ENCODE measurements around the gene ZNF287. TPM values are rescaled to one million over a fixed set of nuclear protein-coding genes. Genes with fewer than 3 reads are reported as not detected.

The ZNF287 gene
- total and polyA plus RNA-seq, 10 donors, result 5.1 to 12.2 (median 8.8) TPM

DNA sequence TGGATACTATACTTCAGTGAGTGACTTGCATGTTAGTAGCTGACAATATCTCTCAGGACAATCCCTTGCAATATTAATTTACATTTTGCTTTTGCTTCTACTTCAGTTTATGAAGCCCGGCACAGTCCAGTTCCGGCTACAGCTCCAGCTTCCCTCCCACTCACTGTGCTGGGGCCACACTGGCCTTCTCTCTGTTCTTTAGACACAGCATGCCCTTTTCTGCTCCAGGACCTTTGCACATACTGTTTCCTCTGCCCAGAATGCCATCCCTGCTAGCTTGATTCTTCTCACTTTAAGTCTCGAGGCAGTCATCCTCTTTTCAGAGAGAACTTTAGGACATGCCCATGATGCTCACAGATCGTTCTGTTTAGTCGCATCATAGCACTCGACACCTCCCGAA lies 51.5 kb downstream of the ZNF287 start:
- peaks cover 0 to 21% (median 0%) of the 10 kb centered on the region in 7 donors for H3K27me3 ChIP-seq (replicated peaks in 1 of 7)
- 88 to 94% (median 91%) methylated on average over 7 of the region's 7 CpGs for WGBS, 5 donors
- peaks cover 0 to 38% (median 16%) of the 10 kb centered on the region in 6 donors for H3K4me1 ChIP-seq
- H3K9me3 ChIP-seq, result no peaks in the 10 kb centered on the region
- H3K36me3 ChIP-seq, result no peaks in the 10 kb centered on the region
- intact Hi-C loops (cut with DNase I; ENCODE audit: low total_unique reads), result no loop called here
- DNase-seq, result no peak
- H3K27ac ChIP-seq, result no peak overlapping the region
- no peak overlapping the region for H3K4me3 ChIP-seq
- TF ChIP-seq, protein P1, sequence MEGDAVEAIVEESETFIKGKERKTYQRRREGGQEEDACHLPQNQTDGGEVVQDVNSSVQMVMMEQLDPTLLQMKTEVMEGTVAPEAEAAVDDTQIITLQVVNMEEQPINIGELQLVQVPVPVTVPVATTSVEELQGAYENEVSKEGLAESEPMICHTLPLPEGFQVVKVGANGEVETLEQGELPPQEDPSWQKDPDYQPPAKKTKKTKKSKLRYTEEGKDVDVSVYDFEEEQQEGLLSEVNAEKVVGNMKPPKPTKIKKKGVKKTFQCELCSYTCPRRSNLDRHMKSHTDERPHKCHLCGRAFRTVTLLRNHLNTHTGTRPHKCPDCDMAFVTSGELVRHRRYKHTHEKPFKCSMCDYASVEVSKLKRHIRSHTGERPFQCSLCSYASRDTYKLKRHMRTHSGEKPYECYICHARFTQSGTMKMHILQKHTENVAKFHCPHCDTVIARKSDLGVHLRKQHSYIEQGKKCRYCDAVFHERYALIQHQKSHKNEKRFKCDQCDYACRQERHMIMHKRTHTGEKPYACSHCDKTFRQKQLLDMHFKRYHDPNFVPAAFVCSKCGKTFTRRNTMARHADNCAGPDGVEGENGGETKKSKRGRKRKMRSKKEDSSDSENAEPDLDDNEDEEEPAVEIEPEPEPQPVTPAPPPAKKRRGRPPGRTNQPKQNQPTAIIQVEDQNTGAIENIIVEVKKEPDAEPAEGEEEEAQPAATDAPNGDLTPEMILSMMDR (IDR thresholded peaks at IDR 0.05 in 8 of 11, conservative IDR thresholded peaks at IDR 0.05 in 3 of 11), result no peak
- TF ChIP-seq POLR2AphosphoS5 (IDR thresholded peaks at IDR 0.05) (no peak), POLR2A (IDR thresholded peaks at IDR 0.05) (no peak)

DNA sequence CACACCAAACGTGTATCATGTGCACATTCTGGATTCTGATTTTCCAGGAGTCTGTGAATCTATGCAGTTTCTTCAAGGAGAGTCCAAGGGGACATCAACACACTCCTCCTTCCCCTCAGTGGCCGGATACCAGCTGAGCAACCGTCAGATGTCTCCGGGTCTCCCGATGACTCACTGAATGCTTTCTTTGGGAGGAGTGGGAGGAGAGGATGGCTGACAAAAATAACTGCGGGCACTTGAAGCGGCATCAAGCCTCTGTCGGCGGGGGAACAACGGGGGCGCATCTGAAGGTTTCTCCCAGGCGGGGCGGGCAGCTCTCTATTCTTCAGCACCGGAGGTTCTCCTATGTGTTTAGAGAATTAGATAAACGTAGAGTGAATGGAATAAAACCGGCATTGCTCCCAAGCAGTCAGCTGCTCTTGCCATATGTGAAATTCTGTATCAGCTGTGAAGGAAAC lies 52.4 kb downstream of the ZNF287 start:
- intact Hi-C loops (cut with DNase I; ENCODE audit: low total_unique reads), result no loop called here
- Histone ChIP-seq H3K9me3 (no peaks in the 10 kb centered on the region), H3K4me3 (no peak overlapping the region), H3K27ac (no peak overlapping the region), H3K27me3 (replicated peaks in 1 of 7) (peaks cover 0 to 21% (median 0%) of the 10 kb centered on the region in 7 donors), H3K36me3 (no peaks in the 10 kb centered on the region), H3K4me1 (peaks cover 0 to 46% (median 21%) of the 10 kb centered on the region in 6 donors)
- TF ChIP-seq, protein P1 (IDR thresholded peaks at IDR 0.05 in 8 of 11, conservative IDR thresholded peaks at IDR 0.05 in 3 of 11), result no peak
- TF ChIP-seq POLR2A (IDR thresholded peaks at IDR 0.05) (no peak), POLR2AphosphoS5 (IDR thresholded peaks at IDR 0.05) (no peak)
- no peak for DNase-seq
- WGBS, 5 donors, result 29 to 52% (median 44%) methylated on average over 16 of the region's 16 CpGs

DNA sequence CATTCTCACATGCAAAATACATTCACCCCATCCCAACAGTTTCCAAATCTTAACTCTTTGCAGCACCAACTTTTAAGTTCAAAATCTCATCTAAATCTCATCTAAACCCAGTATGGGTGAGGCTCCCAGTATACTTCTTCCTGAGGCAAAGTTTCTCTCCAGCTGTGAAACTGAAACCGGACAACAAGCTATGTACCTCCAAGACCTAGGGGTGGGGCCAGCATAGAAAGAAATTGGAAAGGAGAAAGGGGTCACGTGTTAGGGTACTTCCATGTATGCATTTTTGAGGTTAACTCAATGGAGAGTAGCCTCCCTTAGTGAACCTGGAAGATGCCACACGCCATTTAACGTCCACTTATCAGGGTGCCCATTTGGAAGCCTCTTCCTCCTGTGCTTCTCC lies 53.1 kb downstream of the ZNF287 start:
- WGBS, 5 donors, result 58 to 86% (median 78%) methylated on average over 4 of the region's 4 CpGs
- Histone ChIP-seq H3K27ac (no peak overlapping the region), H3K4me1 (peaks cover 0 to 47% (median 16%) of the 10 kb centered on the region in 6 donors), H3K4me3 (no peak overlapping the region), H3K27me3 (replicated peaks in 1 of 7) (peaks cover 0 to 19% (median 0%) of the 10 kb centered on the region in 7 donors), H3K36me3 (no peaks in the 10 kb centered on the region), H3K9me3 (no peaks in the 10 kb centered on the region)
- no peak for DNase-seq
- intact Hi-C loops (cut with DNase I; ENCODE audit: low total_unique reads), result no loop called here
- TF ChIP-seq, protein P1 (IDR thresholded peaks at IDR 0.05 in 8 of 11, conservative IDR thresholded peaks at IDR 0.05 in 3 of 11), result no peak
- no peak for TF ChIP-seq POLR2AphosphoS5 (IDR thresholded peaks at IDR 0.05)
- TF ChIP-seq POLR2A (IDR thresholded peaks at IDR 0.05), result no peak

DNA sequence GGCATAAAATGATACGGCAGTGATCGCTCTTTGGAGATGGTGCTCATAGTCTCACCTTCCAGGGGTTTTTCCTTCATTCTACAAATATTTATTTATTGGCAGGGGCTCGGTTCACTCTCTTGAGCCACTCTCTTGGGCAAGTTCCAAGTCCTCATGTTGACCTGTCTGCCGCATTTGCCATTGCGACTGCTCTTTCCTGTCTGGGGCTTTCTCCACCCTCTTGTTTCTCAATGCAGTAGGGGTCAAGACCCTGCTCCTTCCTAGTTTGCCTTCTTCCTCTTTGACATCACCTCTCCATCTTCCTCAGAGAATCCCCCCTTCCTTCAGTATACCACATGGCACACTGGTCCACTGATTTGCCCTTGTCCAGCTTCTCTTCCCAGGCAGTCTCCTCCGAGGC lies 55.1 kb downstream of the ZNF287 start:
- DNase-seq, result no peak
- Histone ChIP-seq H3K4me3 (no peak overlapping the region), H3K27ac (peak overlapping the region in 1 of 8 donors; percentile 8), H3K9me3 (no peaks in the 10 kb centered on the region), H3K36me3 (no peaks in the 10 kb centered on the region), H3K4me1 (peaks cover 0 to 50% (median 13%) of the 10 kb centered on the region in 6 donors), H3K27me3 (replicated peaks in 1 of 7) (peaks cover 0 to 13% (median 0%) of the 10 kb centered on the region in 7 donors)
- TF ChIP-seq POLR2AphosphoS5 (IDR thresholded peaks at IDR 0.05) (peak in 1 of 3 donors; percentile 55), POLR2A (IDR thresholded peaks at IDR 0.05) (no peak)
- TF ChIP-seq, protein P1 (IDR thresholded peaks at IDR 0.05 in 8 of 11, conservative IDR thresholded peaks at IDR 0.05 in 3 of 11), result no peak
- 61 to 82% (median 68%) methylated on average over 6 of the region's 6 CpGs for WGBS, 5 donors
- intact Hi-C loops (cut with DNase I; ENCODE audit: low total_unique reads), result no loop called here
